Measurements from ENCODE around the gene PDILT.

DNA sequence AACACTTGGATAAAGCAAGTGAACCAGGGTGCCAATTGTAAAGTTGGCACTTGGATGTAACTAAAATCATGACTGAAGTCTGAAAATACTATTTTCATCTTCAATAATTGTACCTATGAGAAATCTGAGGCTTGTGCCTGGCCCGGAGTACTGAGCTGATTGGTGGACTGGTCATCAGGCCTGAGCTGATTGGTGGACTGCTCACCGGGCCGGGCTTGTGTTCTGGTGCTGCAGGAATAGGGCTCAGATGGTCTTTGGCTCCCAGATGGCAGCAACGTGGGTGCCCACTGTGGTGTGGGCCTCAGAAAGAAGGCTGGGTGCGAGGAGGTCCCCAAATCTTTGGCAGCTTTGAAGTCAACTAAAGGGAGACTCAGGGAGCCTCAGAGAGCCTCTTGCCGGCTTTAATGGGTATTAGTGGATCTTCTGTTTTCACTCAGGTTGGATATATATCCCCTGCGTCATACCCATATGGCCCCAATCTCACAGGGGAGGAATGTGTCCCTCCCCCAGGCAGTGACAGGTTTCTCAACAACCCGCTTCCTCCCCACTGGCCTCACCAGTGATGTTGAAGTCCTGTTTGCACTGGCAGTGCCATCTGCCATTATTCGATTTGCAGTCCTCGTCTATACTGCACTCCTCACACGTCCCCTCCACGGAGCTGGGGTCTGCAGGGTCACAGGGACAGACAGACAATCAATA lies 56.7 kb downstream of the PDILT start:
- TF ChIP-seq, protein P1, sequence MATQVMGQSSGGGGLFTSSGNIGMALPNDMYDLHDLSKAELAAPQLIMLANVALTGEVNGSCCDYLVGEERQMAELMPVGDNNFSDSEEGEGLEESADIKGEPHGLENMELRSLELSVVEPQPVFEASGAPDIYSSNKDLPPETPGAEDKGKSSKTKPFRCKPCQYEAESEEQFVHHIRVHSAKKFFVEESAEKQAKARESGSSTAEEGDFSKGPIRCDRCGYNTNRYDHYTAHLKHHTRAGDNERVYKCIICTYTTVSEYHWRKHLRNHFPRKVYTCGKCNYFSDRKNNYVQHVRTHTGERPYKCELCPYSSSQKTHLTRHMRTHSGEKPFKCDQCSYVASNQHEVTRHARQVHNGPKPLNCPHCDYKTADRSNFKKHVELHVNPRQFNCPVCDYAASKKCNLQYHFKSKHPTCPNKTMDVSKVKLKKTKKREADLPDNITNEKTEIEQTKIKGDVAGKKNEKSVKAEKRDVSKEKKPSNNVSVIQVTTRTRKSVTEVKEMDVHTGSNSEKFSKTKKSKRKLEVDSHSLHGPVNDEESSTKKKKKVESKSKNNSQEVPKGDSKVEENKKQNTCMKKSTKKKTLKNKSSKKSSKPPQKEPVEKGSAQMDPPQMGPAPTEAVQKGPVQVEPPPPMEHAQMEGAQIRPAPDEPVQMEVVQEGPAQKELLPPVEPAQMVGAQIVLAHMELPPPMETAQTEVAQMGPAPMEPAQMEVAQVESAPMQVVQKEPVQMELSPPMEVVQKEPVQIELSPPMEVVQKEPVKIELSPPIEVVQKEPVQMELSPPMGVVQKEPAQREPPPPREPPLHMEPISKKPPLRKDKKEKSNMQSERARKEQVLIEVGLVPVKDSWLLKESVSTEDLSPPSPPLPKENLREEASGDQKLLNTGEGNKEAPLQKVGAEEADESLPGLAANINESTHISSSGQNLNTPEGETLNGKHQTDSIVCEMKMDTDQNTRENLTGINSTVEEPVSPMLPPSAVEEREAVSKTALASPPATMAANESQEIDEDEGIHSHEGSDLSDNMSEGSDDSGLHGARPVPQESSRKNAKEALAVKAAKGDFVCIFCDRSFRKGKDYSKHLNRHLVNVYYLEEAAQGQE (IDR thresholded peaks at IDR 0.05; ENCODE audit: insufficient replicate concordance, low read depth), result no peak
- TF ChIP-seq SPI1 (IDR thresholded peaks at IDR 0.05; ENCODE audit: borderline replicate concordance, low read depth) (no peak), POLR2AphosphoS5 (IDR thresholded peaks at IDR 0.05; ENCODE audit: low read depth) (no peak), GABPA (IDR thresholded peaks at IDR 0.05; ENCODE audit: low read depth) (no peak)
- TF ChIP-seq, protein P2, sequence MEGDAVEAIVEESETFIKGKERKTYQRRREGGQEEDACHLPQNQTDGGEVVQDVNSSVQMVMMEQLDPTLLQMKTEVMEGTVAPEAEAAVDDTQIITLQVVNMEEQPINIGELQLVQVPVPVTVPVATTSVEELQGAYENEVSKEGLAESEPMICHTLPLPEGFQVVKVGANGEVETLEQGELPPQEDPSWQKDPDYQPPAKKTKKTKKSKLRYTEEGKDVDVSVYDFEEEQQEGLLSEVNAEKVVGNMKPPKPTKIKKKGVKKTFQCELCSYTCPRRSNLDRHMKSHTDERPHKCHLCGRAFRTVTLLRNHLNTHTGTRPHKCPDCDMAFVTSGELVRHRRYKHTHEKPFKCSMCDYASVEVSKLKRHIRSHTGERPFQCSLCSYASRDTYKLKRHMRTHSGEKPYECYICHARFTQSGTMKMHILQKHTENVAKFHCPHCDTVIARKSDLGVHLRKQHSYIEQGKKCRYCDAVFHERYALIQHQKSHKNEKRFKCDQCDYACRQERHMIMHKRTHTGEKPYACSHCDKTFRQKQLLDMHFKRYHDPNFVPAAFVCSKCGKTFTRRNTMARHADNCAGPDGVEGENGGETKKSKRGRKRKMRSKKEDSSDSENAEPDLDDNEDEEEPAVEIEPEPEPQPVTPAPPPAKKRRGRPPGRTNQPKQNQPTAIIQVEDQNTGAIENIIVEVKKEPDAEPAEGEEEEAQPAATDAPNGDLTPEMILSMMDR (IDR thresholded peaks at IDR 0.05; ENCODE audit: insufficient read depth, low read length), result no peak

Measured in HL-60 (cell line).